ENCODE data around the gene CDCA7L.
A peak's percentile ranks its signal among the peaks of the same experiment; 100 is the strongest.
"Not testable (repeated sequence)": the region's sequence is repeated elsewhere in the genome, so short reads cannot be mapped to it uniquely, and the experiment has no call there.

Gene CDCA7L

DNA sequence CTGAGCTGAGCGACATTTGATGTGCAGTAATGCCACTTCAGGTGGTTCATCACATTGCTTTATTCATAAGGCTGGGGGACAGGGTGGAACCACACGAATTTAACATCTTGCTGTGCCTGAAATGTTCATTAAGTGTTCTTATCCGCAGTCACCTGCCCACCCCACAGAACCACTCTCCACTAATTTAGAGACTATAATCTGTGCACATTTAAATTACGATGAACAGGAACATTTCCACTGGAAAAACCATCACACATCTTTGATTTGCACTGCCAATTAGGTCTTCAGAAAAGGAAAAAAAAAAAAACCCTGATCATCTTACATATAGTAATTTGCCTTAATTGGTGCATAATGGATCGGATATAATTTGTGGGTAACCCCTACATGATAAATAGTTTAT lies 2.3 kb downstream of the CDCA7L start:
- no peak for DNase-seq (ENCODE audit: low read depth)
- H3K9me3 ChIP-seq (ENCODE audit: control insufficient read depth, low read length), result no peaks in the 10 kb centered on the region
- peaks cover 21% of the 10 kb centered on the region for H3K4me1 ChIP-seq (ENCODE audit: control insufficient read depth, insufficient read depth, low read length)
- no peaks in the 10 kb centered on the region for H3K36me3 ChIP-seq (ENCODE audit: control insufficient read depth, insufficient read depth, low read length, severe bottlenecking)
- no peak overlapping the region for H3K9ac ChIP-seq (ENCODE audit: low read length)
- no peak overlapping the region for H3K4me3 ChIP-seq (ENCODE audit: low read length)
- H3K27me3 ChIP-seq (replicated peaks; ENCODE audit: control insufficient read depth, insufficient read depth, low read length), result no peaks in the 10 kb centered on the region

DNA sequence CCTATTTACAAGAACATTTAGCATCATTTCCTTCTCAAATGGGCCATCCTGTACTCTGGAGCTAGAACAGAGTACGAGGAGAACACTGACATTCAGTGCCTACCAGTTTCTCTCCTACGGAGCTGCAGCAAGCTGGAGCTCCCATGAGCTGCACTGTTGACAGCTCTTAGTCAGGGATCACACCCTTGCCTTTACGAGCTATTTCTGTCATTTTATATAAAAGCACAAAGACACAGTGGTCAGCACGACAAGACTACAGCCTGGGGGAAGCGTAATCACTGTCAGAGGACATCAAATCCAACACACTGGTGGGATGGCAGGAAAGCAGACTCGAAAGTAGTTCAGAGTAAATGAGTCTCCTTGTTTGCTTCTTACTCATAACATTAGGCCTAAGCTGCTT lies 2.7 kb downstream of the CDCA7L start:
- Histone ChIP-seq H3K9me3 (ENCODE audit: control insufficient read depth, low read length) (no peaks in the 10 kb centered on the region), H3K27me3 (replicated peaks; ENCODE audit: control insufficient read depth, insufficient read depth, low read length) (no peaks in the 10 kb centered on the region), H3K4me3 (ENCODE audit: low read length) (no peak overlapping the region), H3K36me3 (ENCODE audit: control insufficient read depth, insufficient read depth, low read length, severe bottlenecking) (peaks cover 3% of the 10 kb centered on the region), H3K9ac (ENCODE audit: low read length) (no peak overlapping the region), H3K4me1 (ENCODE audit: control insufficient read depth, insufficient read depth, low read length) (peaks cover 17% of the 10 kb centered on the region)
- DNase-seq (ENCODE audit: low read depth), result no peak

DNA sequence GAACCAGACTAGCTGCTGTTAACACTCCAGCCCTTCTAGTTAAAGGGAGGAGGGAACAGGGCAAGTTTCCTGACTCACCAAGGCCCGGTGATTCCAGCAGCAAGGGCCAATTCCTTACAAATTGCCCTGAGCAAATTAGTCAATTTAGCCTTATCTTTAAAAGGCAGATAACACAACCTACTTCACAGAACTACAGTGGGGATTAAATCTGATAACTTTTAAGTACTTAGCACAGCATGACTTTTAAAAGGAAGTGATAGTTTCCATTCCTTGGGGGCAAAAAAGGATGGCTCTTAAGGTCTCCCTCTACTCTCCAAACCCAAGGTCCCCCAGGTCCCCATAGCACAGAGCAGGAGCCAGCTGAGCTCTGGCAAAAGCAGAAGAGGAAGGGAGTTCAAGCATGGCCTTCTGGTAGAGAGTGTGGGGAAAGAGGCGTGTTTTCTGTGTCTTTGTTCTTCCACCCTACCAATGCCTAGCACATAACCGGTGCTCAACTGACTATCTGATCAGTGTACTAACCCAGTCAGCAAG lies 4.0 kb downstream of the CDCA7L start:
- no peak overlapping the region for H3K4me3 ChIP-seq (ENCODE audit: low read length)
- no peaks in the 10 kb centered on the region for H3K9me3 ChIP-seq (ENCODE audit: control insufficient read depth, low read length)
- H3K36me3 ChIP-seq (ENCODE audit: control insufficient read depth, insufficient read depth, low read length, severe bottlenecking), result peaks cover 3% of the 10 kb centered on the region
- H3K9ac ChIP-seq (ENCODE audit: low read length), result no peak overlapping the region
- H3K4me1 ChIP-seq (ENCODE audit: control insufficient read depth, insufficient read depth, low read length), result peaks cover 11% of the 10 kb centered on the region
- no peak for DNase-seq (ENCODE audit: low read depth)
- H3K27me3 ChIP-seq (replicated peaks; ENCODE audit: control insufficient read depth, insufficient read depth, low read length), result no peaks in the 10 kb centered on the region

DNA sequence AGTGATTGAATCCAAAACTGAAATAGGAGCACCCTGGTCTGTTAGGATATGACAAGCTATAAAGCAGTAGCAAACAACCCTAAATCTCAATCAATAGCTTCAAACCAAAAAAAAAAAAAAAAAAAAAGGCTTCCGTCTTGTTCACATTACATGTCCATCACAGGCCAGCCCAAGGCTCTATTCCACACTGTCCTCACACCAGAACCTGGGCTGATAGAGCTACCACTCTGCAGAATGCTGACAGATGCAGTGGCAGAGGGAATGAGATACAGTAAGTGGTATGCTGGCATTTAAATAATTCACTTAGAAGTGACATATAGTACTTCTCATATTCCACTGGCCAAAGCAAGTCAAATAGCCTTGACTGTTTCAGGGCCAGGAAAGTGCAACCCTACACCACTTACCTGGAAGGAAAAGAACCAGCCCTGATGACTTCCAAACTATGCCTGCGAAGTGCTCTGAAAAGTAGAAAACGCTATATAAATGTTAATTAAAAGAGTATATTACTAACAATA lies 5.8 kb downstream of the CDCA7L start:
- Histone ChIP-seq H3K9ac (ENCODE audit: low read length) (no peak overlapping the region), H3K36me3 (ENCODE audit: control insufficient read depth, insufficient read depth, low read length, severe bottlenecking) (peaks cover 3% of the 10 kb centered on the region), H3K27me3 (replicated peaks; ENCODE audit: control insufficient read depth, insufficient read depth, low read length) (no peaks in the 10 kb centered on the region), H3K4me3 (ENCODE audit: low read length) (no peak overlapping the region), H3K4me1 (ENCODE audit: control insufficient read depth, insufficient read depth, low read length) (peaks cover 9% of the 10 kb centered on the region), H3K9me3 (ENCODE audit: control insufficient read depth, low read length) (peaks cover 2% of the 10 kb centered on the region)
- no peak for DNase-seq (ENCODE audit: low read depth)

DNA sequence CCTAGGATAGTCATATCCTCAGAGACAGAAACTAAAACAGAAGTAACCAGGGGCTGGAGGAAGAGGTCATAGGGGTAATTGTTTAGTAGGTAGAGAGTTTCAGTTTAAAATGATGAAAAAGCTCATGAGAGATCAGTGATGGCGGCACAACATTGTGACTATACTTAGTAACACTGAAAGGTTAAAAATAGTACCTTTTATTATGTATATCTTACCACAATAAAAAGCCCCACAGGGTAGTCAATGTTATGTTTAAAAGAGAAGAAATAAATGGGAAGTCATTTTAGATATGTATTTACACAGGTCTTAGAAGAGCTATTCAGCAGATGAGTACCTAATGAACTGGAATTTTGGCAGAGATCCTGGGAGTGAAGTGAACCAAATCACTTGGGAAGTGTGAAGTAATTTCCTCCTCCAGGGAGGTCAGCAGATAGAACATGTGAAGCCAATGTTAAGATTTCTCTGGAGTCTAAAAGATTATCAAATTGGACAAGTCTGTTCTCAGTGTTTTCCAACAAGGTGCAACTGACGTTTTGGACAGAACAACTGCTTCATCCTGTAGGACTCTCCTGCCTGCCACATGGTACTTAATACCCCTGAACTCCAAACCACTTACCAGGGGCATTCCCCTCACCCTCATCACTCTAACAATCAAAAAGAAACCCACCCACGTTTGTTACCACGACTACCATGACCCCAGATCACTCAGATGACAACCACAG lies 6.4 kb downstream of the CDCA7L start:
- DNase-seq (ENCODE audit: low read depth), result no peak
- H3K27me3 ChIP-seq (replicated peaks; ENCODE audit: control insufficient read depth, insufficient read depth, low read length), result no peaks in the 10 kb centered on the region
- no peak overlapping the region for H3K9ac ChIP-seq (ENCODE audit: low read length)
- peaks cover 3% of the 10 kb centered on the region for H3K36me3 ChIP-seq (ENCODE audit: control insufficient read depth, insufficient read depth, low read length, severe bottlenecking)
- no peak overlapping the region for H3K4me3 ChIP-seq (ENCODE audit: low read length)
- H3K9me3 ChIP-seq (ENCODE audit: control insufficient read depth, low read length), result peaks cover 2% of the 10 kb centered on the region
- peaks cover 14% of the 10 kb centered on the region for H3K4me1 ChIP-seq (ENCODE audit: control insufficient read depth, insufficient read depth, low read length)

DNA sequence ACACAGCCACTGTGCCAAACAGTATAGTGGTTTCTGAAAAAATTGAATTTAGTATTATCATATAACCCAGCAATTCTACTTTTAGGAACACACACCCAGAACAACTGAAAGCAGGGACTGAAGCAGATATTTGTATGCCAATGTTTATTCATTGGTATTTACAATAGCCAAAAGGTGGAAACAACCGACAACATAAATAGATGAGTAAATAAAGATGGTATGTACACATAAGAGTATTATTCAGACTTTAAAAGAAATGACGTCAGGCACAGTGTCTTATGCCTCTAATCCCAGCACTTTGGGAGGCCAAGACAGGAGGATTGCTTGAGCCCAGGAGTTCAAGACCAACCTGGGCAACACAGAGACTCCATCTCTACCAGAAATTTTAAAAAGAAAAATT lies 7.2 kb downstream of the CDCA7L start:
- Histone ChIP-seq H3K36me3 (ENCODE audit: control insufficient read depth, insufficient read depth, low read length, severe bottlenecking) (peaks cover 3% of the 10 kb centered on the region), H3K4me3 (ENCODE audit: low read length) (no peak overlapping the region), H3K27me3 (replicated peaks; ENCODE audit: control insufficient read depth, insufficient read depth, low read length) (no peaks in the 10 kb centered on the region), H3K9ac (ENCODE audit: low read length) (no peak overlapping the region), H3K4me1 (ENCODE audit: control insufficient read depth, insufficient read depth, low read length) (peaks cover 11% of the 10 kb centered on the region), H3K9me3 (ENCODE audit: control insufficient read depth, low read length) (peaks cover 2% of the 10 kb centered on the region)
- no peak for DNase-seq (ENCODE audit: low read depth)

DNA sequence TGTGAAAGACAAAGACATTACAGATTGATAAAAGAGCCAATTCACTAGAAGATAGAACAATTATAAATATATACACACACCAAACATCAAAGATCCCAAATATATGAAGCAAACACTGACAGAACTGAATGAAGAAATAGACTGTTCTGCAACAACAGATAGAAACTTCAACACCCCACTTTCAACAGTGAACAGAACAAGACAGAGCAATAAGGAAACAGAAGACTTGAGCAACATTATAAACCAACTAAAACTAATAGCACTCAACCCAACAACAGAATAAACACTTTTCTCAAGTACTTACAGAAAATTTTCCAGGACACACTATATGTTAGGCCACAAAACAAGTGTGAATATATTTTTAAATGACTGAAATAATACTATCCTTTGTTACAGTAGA lies 10.9 kb downstream of the CDCA7L start:
- Histone ChIP-seq H3K9me3 (ENCODE audit: control insufficient read depth, low read length) (peaks cover 2% of the 10 kb centered on the region), H3K4me1 (ENCODE audit: control insufficient read depth, insufficient read depth, low read length) (peaks cover 11% of the 10 kb centered on the region), H3K36me3 (ENCODE audit: control insufficient read depth, insufficient read depth, low read length, severe bottlenecking) (peaks cover 3% of the 10 kb centered on the region), H3K4me3 (ENCODE audit: low read length) (no peak overlapping the region), H3K9ac (ENCODE audit: low read length) (no peak overlapping the region), H3K27me3 (replicated peaks; ENCODE audit: control insufficient read depth, insufficient read depth, low read length) (no peaks in the 10 kb centered on the region)
- DNase-seq (ENCODE audit: low read depth), result no peak

DNA sequence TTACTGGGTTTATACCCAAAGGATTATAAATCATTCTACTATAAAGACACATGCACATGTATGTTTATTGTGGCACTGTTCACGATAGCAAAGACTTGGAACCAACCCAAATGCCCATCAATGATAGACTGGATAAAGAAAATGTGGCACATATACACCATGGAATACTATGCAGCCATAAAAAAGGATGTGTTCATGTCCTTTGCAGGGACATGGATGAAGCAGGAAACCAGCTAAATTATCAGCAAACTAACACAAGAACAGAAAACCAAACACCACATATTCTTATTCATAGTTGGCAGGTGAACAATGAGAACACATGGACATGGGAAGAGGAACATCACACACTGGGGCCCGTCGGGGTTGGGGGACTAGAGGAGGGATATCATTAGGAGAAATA lies 12.4 kb downstream of the CDCA7L start:
- H3K27me3 ChIP-seq (replicated peaks; ENCODE audit: control insufficient read depth, insufficient read depth, low read length); DNase-seq (ENCODE audit: low read depth); H3K4me1 ChIP-seq (ENCODE audit: control insufficient read depth, insufficient read depth, low read length); H3K4me3 ChIP-seq (ENCODE audit: low read length); H3K9me3 ChIP-seq (ENCODE audit: control insufficient read depth, low read length); H3K9ac ChIP-seq (ENCODE audit: low read length); H3K36me3 ChIP-seq (ENCODE audit: control insufficient read depth, insufficient read depth, low read length, severe bottlenecking): not testable (repeated sequence)

DNA sequence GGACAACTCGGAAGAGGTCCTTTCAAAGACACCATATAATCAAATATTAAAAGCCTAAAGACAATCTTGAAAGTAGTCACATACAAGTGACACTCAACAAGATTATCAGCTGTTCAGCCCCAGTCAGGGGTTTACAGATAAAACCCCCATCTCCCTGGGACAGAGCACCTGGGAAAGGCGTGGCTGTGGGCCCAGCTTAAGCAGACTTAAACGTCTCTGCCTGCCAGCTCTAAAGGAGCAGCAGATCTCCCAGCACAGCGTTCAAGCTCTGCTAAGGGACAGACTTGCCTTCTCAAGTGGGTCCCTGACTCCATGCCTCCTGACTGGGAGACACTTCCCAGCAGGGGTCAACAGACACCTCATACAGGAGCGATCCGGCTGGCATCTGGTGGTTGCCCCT lies 18.0 kb downstream of the CDCA7L start:
- H3K9me3 ChIP-seq (ENCODE audit: control insufficient read depth, low read length), result no peaks in the 10 kb centered on the region
- H3K4me1 ChIP-seq (ENCODE audit: control insufficient read depth, insufficient read depth, low read length), result no peaks in the 10 kb centered on the region
- no peak overlapping the region for H3K9ac ChIP-seq (ENCODE audit: low read length)
- H3K4me3 ChIP-seq (ENCODE audit: low read length), result no peak overlapping the region
- H3K36me3 ChIP-seq (ENCODE audit: control insufficient read depth, insufficient read depth, low read length, severe bottlenecking), result no peaks in the 10 kb centered on the region
- H3K27me3 ChIP-seq (replicated peaks; ENCODE audit: control insufficient read depth, insufficient read depth, low read length), result no peaks in the 10 kb centered on the region
- DNase-seq (ENCODE audit: low read depth), result no peak

DNA sequence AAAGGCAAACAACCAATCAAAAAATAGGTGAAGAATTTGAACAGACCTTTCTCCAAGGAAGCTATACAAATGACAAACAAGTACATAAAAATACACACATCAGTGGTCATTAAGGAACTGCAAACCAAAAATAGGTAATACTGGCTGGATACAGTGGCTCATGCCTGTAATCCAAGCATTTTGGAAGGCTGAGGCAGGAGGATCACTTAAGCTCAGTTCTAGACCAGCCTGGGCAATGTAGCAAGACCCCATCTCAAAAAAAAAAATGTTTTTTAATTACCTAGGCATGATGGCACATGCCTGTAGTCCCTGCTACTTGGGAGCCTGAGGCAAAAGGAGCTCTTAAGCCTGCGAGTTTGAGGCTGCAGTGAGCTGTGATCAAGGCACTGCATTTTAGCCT lies 19.3 kb downstream of the CDCA7L start:
- Histone ChIP-seq H3K9ac (ENCODE audit: low read length) (no peak overlapping the region), H3K9me3 (ENCODE audit: control insufficient read depth, low read length) (no peaks in the 10 kb centered on the region), H3K4me1 (ENCODE audit: control insufficient read depth, insufficient read depth, low read length) (no peaks in the 10 kb centered on the region), H3K4me3 (ENCODE audit: low read length) (no peak overlapping the region), H3K36me3 (ENCODE audit: control insufficient read depth, insufficient read depth, low read length, severe bottlenecking) (no peaks in the 10 kb centered on the region), H3K27me3 (replicated peaks; ENCODE audit: control insufficient read depth, insufficient read depth, low read length) (no peaks in the 10 kb centered on the region)
- no peak for DNase-seq (ENCODE audit: low read depth)

DNA sequence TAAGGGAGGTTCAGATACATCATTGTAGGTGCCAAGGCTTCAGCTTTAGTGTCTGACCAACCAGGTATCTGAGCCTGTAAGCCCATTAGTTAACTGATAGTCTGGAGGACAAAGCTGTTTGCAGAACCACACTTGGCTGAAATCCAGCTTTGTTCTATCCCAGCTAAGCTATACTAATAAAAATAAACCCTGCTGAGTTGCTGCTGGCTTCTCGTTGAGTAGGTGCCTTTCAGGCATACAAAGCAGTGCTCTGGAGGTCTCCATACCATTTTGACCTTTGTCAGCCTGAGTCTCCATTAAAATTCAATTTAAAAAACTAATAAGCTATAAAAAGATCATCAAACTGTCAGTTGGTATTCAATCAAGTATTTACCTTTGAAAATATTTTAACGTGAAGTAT lies 22.0 kb downstream of the CDCA7L start:
- Histone ChIP-seq H3K9ac (ENCODE audit: low read length) (no peak overlapping the region), H3K27me3 (replicated peaks; ENCODE audit: control insufficient read depth, insufficient read depth, low read length) (no peaks in the 10 kb centered on the region), H3K9me3 (ENCODE audit: control insufficient read depth, low read length) (no peaks in the 10 kb centered on the region), H3K4me3 (ENCODE audit: low read length) (no peak overlapping the region), H3K36me3 (ENCODE audit: control insufficient read depth, insufficient read depth, low read length, severe bottlenecking) (no peaks in the 10 kb centered on the region), H3K4me1 (ENCODE audit: control insufficient read depth, insufficient read depth, low read length) (no peaks in the 10 kb centered on the region)
- peak; percentile 34 for DNase-seq (ENCODE audit: low read depth)

DNA sequence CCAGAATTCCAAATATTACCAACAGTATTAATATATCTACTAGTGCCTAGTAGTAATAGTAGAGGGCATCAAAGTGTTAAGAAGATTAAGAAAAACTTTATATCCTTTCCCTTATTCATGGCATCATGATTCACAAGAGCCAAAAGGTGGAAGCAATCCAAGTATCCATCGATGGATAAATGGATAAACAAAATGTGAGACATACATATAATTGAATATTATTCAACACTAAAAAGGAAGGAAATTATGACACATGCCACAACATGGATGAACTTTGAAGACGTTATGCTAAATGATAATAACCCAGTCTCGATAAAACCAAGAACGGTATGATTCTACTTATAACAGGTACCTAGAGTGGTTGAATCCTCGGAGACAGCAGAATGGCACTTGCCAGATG lies 23.1 kb downstream of the CDCA7L start:
- no peak for DNase-seq (ENCODE audit: low read depth)
- no peaks in the 10 kb centered on the region for H3K4me1 ChIP-seq (ENCODE audit: control insufficient read depth, insufficient read depth, low read length)
- H3K9ac ChIP-seq (ENCODE audit: low read length), result no peak overlapping the region
- no peak overlapping the region for H3K4me3 ChIP-seq (ENCODE audit: low read length)
- no peaks in the 10 kb centered on the region for H3K27me3 ChIP-seq (replicated peaks; ENCODE audit: control insufficient read depth, insufficient read depth, low read length)
- H3K36me3 ChIP-seq (ENCODE audit: control insufficient read depth, insufficient read depth, low read length, severe bottlenecking), result no peaks in the 10 kb centered on the region
- no peaks in the 10 kb centered on the region for H3K9me3 ChIP-seq (ENCODE audit: control insufficient read depth, low read length)
